Measurements from ENCODE around the gene SKAP2. TPM values are rescaled to one million over a fixed set of nuclear protein-coding genes. Genes with fewer than 3 reads are reported as not detected.
A peak's percentile ranks its signal among the peaks of the same experiment; 100 is the strongest.

Gene SKAP2
- 2.9 TPM for polyA plus RNA-seq (2013, experiment 1 of 2)
- polyA plus RNA-seq (2013, experiment 2 of 2): 2.5 TPM

DNA sequence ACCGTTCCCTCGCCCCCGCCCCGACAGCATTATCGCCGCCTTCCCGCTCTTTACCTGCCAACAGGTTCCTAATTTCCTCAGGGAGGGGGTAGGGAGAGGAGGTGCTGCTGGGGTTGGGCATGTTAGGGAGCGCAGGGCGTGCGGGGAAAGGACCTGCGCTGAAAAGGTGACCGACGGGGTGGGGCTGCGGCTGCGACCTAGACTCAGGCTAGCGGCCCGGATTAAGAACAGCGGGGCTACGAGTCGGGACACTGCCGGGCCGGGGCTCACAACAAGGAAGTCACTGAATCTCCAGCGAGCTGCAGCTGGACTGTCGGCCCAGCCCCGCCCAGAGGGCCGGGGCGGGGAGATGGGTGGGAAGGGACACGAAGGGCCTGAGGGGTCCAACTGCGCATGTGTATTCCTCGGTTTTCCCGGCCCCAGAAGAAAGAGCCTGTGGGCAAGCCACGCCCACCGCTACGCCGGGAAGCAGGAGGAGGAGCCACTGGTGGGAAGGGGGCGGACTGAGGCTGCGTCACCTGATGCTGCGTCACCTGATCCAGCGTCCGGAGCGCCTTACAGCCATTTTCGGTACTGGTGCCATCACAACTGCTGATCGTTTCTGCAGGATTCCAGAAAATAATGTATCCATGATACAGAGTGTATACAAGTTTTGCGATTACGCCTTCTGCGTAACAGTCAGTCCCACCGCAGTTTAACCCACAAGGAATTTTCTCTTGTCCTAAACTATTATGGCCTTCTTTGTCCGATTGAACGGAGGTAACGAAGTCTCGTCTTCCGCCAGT lies at the start of gene SKAP2:
TSS of gene SKAP2 (minus strand) at position 282 of the 785 bp plus-strand sequence. CDS start at position 121, 161 bp downstream.
- Histone ChIP-seq H3K27ac (ENCODE audit: low read depth, low read length) (peak within 1 kb of the TSS; percentile 19), H3K4me3 (ENCODE audit: low read length) (peak within 1 kb of the TSS; percentile 83), H2AK5ac (ENCODE audit: low read length) (no peak within 1 kb of the TSS), H3K18ac (ENCODE audit: low read length) (no peak within 1 kb of the TSS), H3K9ac (ENCODE audit: low read length) (peak within 1 kb of the TSS; percentile 86), H2BK5ac (ENCODE audit: low read length) (no peak within 1 kb of the TSS), H3K23ac (ENCODE audit: low read length) (no peak within 1 kb of the TSS), H3K4ac (ENCODE audit: low read depth, low read length) (no peak within 1 kb of the TSS), H3K79me1 (ENCODE audit: low read length) (no peaks in the 10 kb centered on the region), H3K56ac (ENCODE audit: low read length) (peak within 1 kb of the TSS; percentile 95), H3K27me3 (ENCODE audit: insufficient read depth, low read length, poor library complexity) (no peaks in the 10 kb centered on the region), H3K4me1 (ENCODE audit: control insufficient read depth, low read depth, low read length) (no peaks in the 10 kb centered on the region), H4K8ac (ENCODE audit: low read depth, low read length) (no peak within 1 kb of the TSS), H3K36me3 (ENCODE audit: control insufficient read depth, insufficient read depth, low read length) (no peaks in the 10 kb centered on the region), H2BK15ac (replicated peaks; ENCODE audit: low read depth) (no peak within 1 kb of the TSS), H3K79me2 (ENCODE audit: control insufficient read depth, insufficient read depth, low read length) (no peaks in the 10 kb centered on the region), H4K5ac (ENCODE audit: low read length) (peak within 1 kb of the TSS; percentile 87), H3K4me2 (ENCODE audit: low read length) (peak within 1 kb of the TSS; percentile 87), H2BK120ac (ENCODE audit: low read depth, low read length) (no peak within 1 kb of the TSS)
- peak; percentile 99 for DNase-seq
- no CpG with 5 or more reads among the region's 52 CpGs for WGBS (ENCODE audit: extremely low coverage, insufficient coverage, low lambda C conversion rate)

- no peak overlapping the region for H2BK120ac ChIP-seq (ENCODE audit: low read depth, low read length)
- H3K4ac ChIP-seq (ENCODE audit: low read depth, low read length): no peak overlapping the region
- no peak overlapping the region for H3K56ac ChIP-seq (ENCODE audit: low read length)
- H3K79me2 ChIP-seq (ENCODE audit: control insufficient read depth, insufficient read depth, low read length): no peaks in the 10 kb centered on the region
- no peak overlapping the region for H3K4me2 ChIP-seq (ENCODE audit: low read length)
- no CpG with 5 or more reads among the region's 1 CpG for WGBS (ENCODE audit: extremely low coverage, insufficient coverage, low lambda C conversion rate)
- no peak overlapping the region for H3K27ac ChIP-seq (ENCODE audit: low read depth, low read length)
- no peak overlapping the region for H3K23ac ChIP-seq (ENCODE audit: low read length)
- H4K5ac ChIP-seq (ENCODE audit: low read length): no peak overlapping the region
- H4K8ac ChIP-seq (ENCODE audit: low read depth, low read length): no peak overlapping the region
- H3K4me3 ChIP-seq (ENCODE audit: low read length): no peak overlapping the region
- H3K4me1 ChIP-seq (ENCODE audit: control insufficient read depth, low read depth, low read length): no peaks in the 10 kb centered on the region
- H3K18ac ChIP-seq (ENCODE audit: low read length): no peak overlapping the region
- H3K9ac ChIP-seq (ENCODE audit: low read length): no peak overlapping the region
- DNase-seq: no peak
- no peaks in the 10 kb centered on the region for H3K79me1 ChIP-seq (ENCODE audit: low read length)
- H3K36me3 ChIP-seq (ENCODE audit: control insufficient read depth, insufficient read depth, low read length): no peaks in the 10 kb centered on the region
- H2BK15ac ChIP-seq (replicated peaks; ENCODE audit: low read depth): no peak overlapping the region
- no peaks in the 10 kb centered on the region for H3K27me3 ChIP-seq (ENCODE audit: insufficient read depth, low read length, poor library complexity)
- no peak overlapping the region for H2AK5ac ChIP-seq (ENCODE audit: low read length)
- H2BK5ac ChIP-seq (ENCODE audit: low read length): no peak overlapping the region
These were observed 48.6 kb upstream of the SKAP2 start for GRCh38 chr7:26912933-26913536.

- no peak for DNase-seq
- Histone ChIP-seq H3K4me3 (ENCODE audit: low read length) (no peak overlapping the region), H3K23ac (ENCODE audit: low read length) (no peak overlapping the region), H3K56ac (ENCODE audit: low read length) (no peak overlapping the region), H3K36me3 (ENCODE audit: control insufficient read depth, insufficient read depth, low read length) (no peaks in the 10 kb centered on the region), H3K4me2 (ENCODE audit: low read length) (no peak overlapping the region), H4K5ac (ENCODE audit: low read length) (no peak overlapping the region), H3K4ac (ENCODE audit: low read depth, low read length) (no peak overlapping the region), H3K79me1 (ENCODE audit: low read length) (no peaks in the 10 kb centered on the region), H3K79me2 (ENCODE audit: control insufficient read depth, insufficient read depth, low read length) (no peaks in the 10 kb centered on the region), H3K27me3 (ENCODE audit: insufficient read depth, low read length, poor library complexity) (no peaks in the 10 kb centered on the region), H3K9ac (ENCODE audit: low read length) (no peak overlapping the region), H2AK5ac (ENCODE audit: low read length) (no peak overlapping the region), H4K8ac (ENCODE audit: low read depth, low read length) (no peak overlapping the region), H3K18ac (ENCODE audit: low read length) (no peak overlapping the region), H2BK15ac (replicated peaks; ENCODE audit: low read depth) (no peak overlapping the region), H3K27ac (ENCODE audit: low read depth, low read length) (no peak overlapping the region), H2BK120ac (ENCODE audit: low read depth, low read length) (no peak overlapping the region), H2BK5ac (ENCODE audit: low read length) (no peak overlapping the region), H3K4me1 (ENCODE audit: control insufficient read depth, low read depth, low read length) (no peaks in the 10 kb centered on the region)
These were observed 47.9 kb upstream of the SKAP2 start for GRCh38 chr7:26912338-26912737.

- Histone ChIP-seq H3K79me1 (ENCODE audit: low read length) (no peaks in the 10 kb centered on the region), H3K4me2 (ENCODE audit: low read length) (no peak overlapping the region), H3K56ac (ENCODE audit: low read length) (no peak overlapping the region), H2BK5ac (ENCODE audit: low read length) (no peak overlapping the region), H2BK120ac (ENCODE audit: low read depth, low read length) (no peak overlapping the region), H3K4me1 (ENCODE audit: control insufficient read depth, low read depth, low read length) (no peaks in the 10 kb centered on the region), H3K27ac (ENCODE audit: low read depth, low read length) (no peak overlapping the region), H3K36me3 (ENCODE audit: control insufficient read depth, insufficient read depth, low read length) (no peaks in the 10 kb centered on the region), H2AK5ac (ENCODE audit: low read length) (no peak overlapping the region), H3K79me2 (ENCODE audit: control insufficient read depth, insufficient read depth, low read length) (no peaks in the 10 kb centered on the region), H3K4me3 (ENCODE audit: low read length) (no peak overlapping the region), H3K27me3 (ENCODE audit: insufficient read depth, low read length, poor library complexity) (no peaks in the 10 kb centered on the region), H3K4ac (ENCODE audit: low read depth, low read length) (no peak overlapping the region), H4K8ac (ENCODE audit: low read depth, low read length) (no peak overlapping the region), H3K18ac (ENCODE audit: low read length) (no peak overlapping the region), H4K5ac (ENCODE audit: low read length) (no peak overlapping the region), H3K23ac (ENCODE audit: low read length) (no peak overlapping the region), H3K9ac (ENCODE audit: low read length) (no peak overlapping the region), H2BK15ac (replicated peaks; ENCODE audit: low read depth) (no peak overlapping the region)
- peak; percentile 82 for DNase-seq
- WGBS (ENCODE audit: extremely low coverage, insufficient coverage, low lambda C conversion rate): no CpG with 5 or more reads among the region's 4 CpGs
These were observed 45.8 kb upstream of the SKAP2 start for GRCh38 chr7:26910221-26910620.

DNA sequence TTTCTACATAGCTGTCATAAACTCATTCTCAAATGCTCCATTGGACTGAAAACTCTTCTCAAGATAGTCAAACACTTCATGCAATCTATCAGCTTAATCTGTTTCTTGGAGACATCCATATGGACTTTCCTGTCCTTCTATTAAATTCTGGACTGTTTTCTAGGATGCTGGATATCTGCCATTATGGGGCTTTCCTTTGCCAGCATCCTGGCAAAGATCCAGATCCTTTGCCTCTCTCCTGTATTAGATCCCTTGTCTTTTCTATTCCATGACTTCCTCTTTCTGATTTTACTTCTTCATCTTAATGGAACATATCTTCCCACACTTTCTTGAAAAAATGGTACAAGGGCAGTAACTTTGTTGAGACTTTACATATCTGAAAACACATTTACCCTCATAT lies 35.9 kb upstream of the SKAP2 start:
- H3K27ac ChIP-seq (ENCODE audit: low read depth, low read length): no peak overlapping the region

More for the DNA sequence above, 35.9 kb upstream of the SKAP2 start:
- no peak overlapping the region for H2BK15ac ChIP-seq (replicated peaks; ENCODE audit: low read depth)
- H4K5ac ChIP-seq (ENCODE audit: low read length): no peak overlapping the region
- no peaks in the 10 kb centered on the region for H3K36me3 ChIP-seq (ENCODE audit: control insufficient read depth, insufficient read depth, low read length)
- no peak overlapping the region for H3K18ac ChIP-seq (ENCODE audit: low read length)
- no peak overlapping the region for H3K9ac ChIP-seq (ENCODE audit: low read length)
- no peak overlapping the region for H4K8ac ChIP-seq (ENCODE audit: low read depth, low read length)
- no peaks in the 10 kb centered on the region for H3K79me2 ChIP-seq (ENCODE audit: control insufficient read depth, insufficient read depth, low read length)
- H2BK5ac ChIP-seq (ENCODE audit: low read length): no peak overlapping the region
- no peak overlapping the region for H3K23ac ChIP-seq (ENCODE audit: low read length)
- H3K4me1 ChIP-seq (ENCODE audit: control insufficient read depth, low read depth, low read length): no peaks in the 10 kb centered on the region
- no peak overlapping the region for H3K4me2 ChIP-seq (ENCODE audit: low read length)
- no peak overlapping the region for H2BK120ac ChIP-seq (ENCODE audit: low read depth, low read length)
- no peaks in the 10 kb centered on the region for H3K79me1 ChIP-seq (ENCODE audit: low read length)
- no peak overlapping the region for H2AK5ac ChIP-seq (ENCODE audit: low read length)
- DNase-seq: no peak
- H3K56ac ChIP-seq (ENCODE audit: low read length): no peak overlapping the region
- H3K27me3 ChIP-seq (ENCODE audit: insufficient read depth, low read length, poor library complexity): no peaks in the 10 kb centered on the region
- H3K4ac ChIP-seq (ENCODE audit: low read depth, low read length): no peak overlapping the region
- H3K4me3 ChIP-seq (ENCODE audit: low read length): no peak overlapping the region

Data from mesendoderm (in vitro differentiated cells).